ENCODE data around the gene NT5M. TPM values are rescaled to one million over a fixed set of nuclear protein-coding genes. Genes with fewer than 3 reads are reported as not detected.

NT5M gene
- total RNA-seq, 3 donors from 2014 or later, result 1.0 to 4.6 (median 2.9) TPM

GRCh38 chr17:17279316-17279715, 23.9 kb upstream of the NT5M start:
- H3K27ac ChIP-seq, result no peak overlapping the region
- no peaks in the 10 kb centered on the region for H3K36me3 ChIP-seq
- H3K27me3 ChIP-seq, result no peaks in the 10 kb centered on the region
- peaks cover 4 to 12% of the 10 kb centered on the region in 2 donors for H3K4me1 ChIP-seq
- no peak for DNase-seq (ENCODE audit: low spot score in 2 of 2)
- intact Hi-C loops (cut with DNase I; ENCODE audit: low total_unique reads), result no loop called here
- TF ChIP-seq POLR2AphosphoS5 (IDR thresholded peaks at IDR 0.05) (no peak), POLR2A (IDR thresholded peaks at IDR 0.05) (no peak), CTCF (IDR thresholded peaks at IDR 0.05) (no peak)
- no peaks in the 10 kb centered on the region for H3K9me3 ChIP-seq
- peak overlapping the region in 2 of 3 donors; percentile 92 to 99 for H3K4me3 ChIP-seq

GRCh38 chr17:17280613-17281549, 22.3 kb upstream of the NT5M start, which contains the start of gene COPS3:
TSS of gene COPS3 (minus strand) at chr17:17281246. CDS start at chr17:17281186, 60 bp downstream.
- H3K27me3 ChIP-seq, result no peaks in the 10 kb centered on the region
- peak within 1 kb of the TSS; percentile 92 to 99 (median 93) for H3K4me3 ChIP-seq
- TF ChIP-seq CTCF (IDR thresholded peaks at IDR 0.05), result no peak
- peak; percentile 78 to 88 (median 81) for TF ChIP-seq POLR2AphosphoS5 (IDR thresholded peaks at IDR 0.05)
- peak; percentile 68 for TF ChIP-seq POLR2A (IDR thresholded peaks at IDR 0.05)
- H3K9me3 ChIP-seq, result no peaks in the 10 kb centered on the region
- H3K36me3 ChIP-seq, result no peaks in the 10 kb centered on the region
- DNase-seq (ENCODE audit: low spot score in 2 of 2), result peak; percentile 95 to 98
- H3K27ac ChIP-seq, result peak within 1 kb of the TSS; percentile 96
- peaks cover 4 to 12% of the 10 kb centered on the region in 2 donors for H3K4me1 ChIP-seq
- intact Hi-C loops (cut with DNase I; ENCODE audit: low total_unique reads), result no loop called here

GRCh38 chr17:17285951-17286350, 17.2 kb upstream of the NT5M start:
- H3K36me3 ChIP-seq, result no peaks in the 10 kb centered on the region
- intact Hi-C loops (cut with DNase I; ENCODE audit: low total_unique reads), result no loop called here
- DNase-seq (ENCODE audit: low spot score in 2 of 2), result no peak
- no peaks in the 10 kb centered on the region for H3K9me3 ChIP-seq
- H3K4me1 ChIP-seq, result no peaks in the 10 kb centered on the region
- TF ChIP-seq CTCF (IDR thresholded peaks at IDR 0.05), result no peak
- TF ChIP-seq POLR2AphosphoS5 (IDR thresholded peaks at IDR 0.05), result no peak
- no peak for TF ChIP-seq POLR2A (IDR thresholded peaks at IDR 0.05)
- no peak overlapping the region for H3K27ac ChIP-seq
- H3K27me3 ChIP-seq, result no peaks in the 10 kb centered on the region
- no peak overlapping the region for H3K4me3 ChIP-seq

- DNase-seq (ENCODE audit: low spot score in 2 of 2), result no peak
- no peaks in the 10 kb centered on the region for H3K4me1 ChIP-seq
- intact Hi-C loops (cut with DNase I; ENCODE audit: low total_unique reads), result no loop called here
- H3K4me3 ChIP-seq, result no peak overlapping the region
- no peak for TF ChIP-seq POLR2A (IDR thresholded peaks at IDR 0.05)
- TF ChIP-seq POLR2AphosphoS5 (IDR thresholded peaks at IDR 0.05), result no peak
- TF ChIP-seq CTCF (IDR thresholded peaks at IDR 0.05), result no peak
- no peaks in the 10 kb centered on the region for H3K36me3 ChIP-seq
- no peaks in the 10 kb centered on the region for H3K27me3 ChIP-seq
- no peaks in the 10 kb centered on the region for H3K9me3 ChIP-seq
- no peak overlapping the region for H3K27ac ChIP-seq
Measured at GRCh38 chr17:17289086-17289485, 14.1 kb upstream of the NT5M start.

GRCh38 chr17:17289701-17290100, 13.5 kb upstream of the NT5M start:
- intact Hi-C loops (cut with DNase I; ENCODE audit: low total_unique reads), result no loop called here
- Histone ChIP-seq H3K4me1 (no peaks in the 10 kb centered on the region), H3K27me3 (no peaks in the 10 kb centered on the region), H3K27ac (no peak overlapping the region), H3K36me3 (no peaks in the 10 kb centered on the region), H3K9me3 (no peaks in the 10 kb centered on the region), H3K4me3 (no peak overlapping the region)
- TF ChIP-seq CTCF (IDR thresholded peaks at IDR 0.05), result no peak
- TF ChIP-seq POLR2A (IDR thresholded peaks at IDR 0.05), result no peak
- TF ChIP-seq POLR2AphosphoS5 (IDR thresholded peaks at IDR 0.05), result no peak
- no peak for DNase-seq (ENCODE audit: low spot score in 2 of 2)

All from breast epithelium (tissue), 4 donors.